ENCODE data around the gene CCDC78.
"Not testable (repeated sequence)": the region's sequence is repeated elsewhere in the genome, so short reads cannot be mapped to it uniquely, and the experiment has no call there.

CCDC78 gene

DNA sequence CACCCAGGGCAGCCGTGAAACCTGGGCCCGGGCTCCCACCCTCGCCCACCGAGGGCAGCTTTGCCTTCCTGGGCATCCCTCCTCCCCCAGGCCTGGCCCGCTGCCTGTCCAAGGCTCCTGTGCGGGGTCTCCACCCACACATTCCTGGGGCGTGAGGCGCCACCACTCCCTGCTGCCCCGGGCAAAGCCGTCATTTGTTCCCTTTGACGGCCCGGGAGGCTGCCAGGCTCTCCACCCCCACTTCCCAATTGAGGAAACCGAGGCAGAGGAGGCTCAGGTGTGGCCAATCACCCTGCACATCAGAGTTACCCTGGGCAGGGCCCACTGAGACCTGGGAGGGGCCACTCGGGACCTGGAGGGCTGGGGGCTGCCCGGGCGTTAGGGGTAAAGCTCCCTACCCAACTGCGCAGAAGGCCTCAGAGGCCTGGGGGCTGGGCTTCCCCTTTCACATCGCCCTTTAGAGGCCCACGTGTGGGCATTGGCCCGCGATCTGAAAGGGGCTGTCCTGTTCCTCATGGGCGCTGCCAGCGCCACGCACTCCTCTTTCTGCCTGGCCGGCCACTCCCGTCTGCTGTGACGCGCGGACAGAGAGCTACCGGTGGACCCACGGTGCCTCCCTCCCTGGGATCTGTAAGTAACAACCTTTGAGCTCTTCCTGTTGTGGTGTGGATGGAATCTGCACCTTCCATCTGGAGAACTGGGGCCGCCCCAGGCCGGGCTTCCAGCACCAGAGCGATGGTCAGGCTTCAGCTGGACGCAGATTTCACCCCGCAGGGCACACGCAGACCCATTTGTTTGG is 34.5 kb upstream of the CCDC78 start, which contains the start of gene MSLN:
MSLN (plus strand) TSS at position 190 of the 799 bp plus-strand sequence. CDS start 1,947 bp downstream, outside the sequence.
- DNase-seq, result no peak

DNA sequence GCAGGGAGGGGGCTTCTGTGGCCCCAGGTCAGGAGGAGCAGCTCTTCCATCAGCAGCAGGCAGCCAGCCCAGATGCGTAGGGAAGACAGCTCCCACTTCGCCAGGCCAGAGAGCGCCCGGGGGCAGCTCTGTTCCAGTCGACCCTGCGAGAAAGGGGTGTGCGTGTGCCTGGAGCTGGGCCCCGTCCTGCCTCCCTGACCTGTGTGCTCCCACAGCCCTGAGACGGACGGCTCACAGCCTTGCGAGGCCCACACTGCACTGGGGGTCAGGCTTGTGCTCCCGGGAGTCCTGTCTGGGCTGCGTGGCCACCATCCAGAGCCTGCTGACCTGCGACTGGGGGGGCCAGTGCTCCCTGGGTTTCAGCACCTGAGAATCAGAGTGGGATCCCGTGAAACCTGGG is 33.8 kb upstream of the CCDC78 start:
- no peak for DNase-seq

DNA sequence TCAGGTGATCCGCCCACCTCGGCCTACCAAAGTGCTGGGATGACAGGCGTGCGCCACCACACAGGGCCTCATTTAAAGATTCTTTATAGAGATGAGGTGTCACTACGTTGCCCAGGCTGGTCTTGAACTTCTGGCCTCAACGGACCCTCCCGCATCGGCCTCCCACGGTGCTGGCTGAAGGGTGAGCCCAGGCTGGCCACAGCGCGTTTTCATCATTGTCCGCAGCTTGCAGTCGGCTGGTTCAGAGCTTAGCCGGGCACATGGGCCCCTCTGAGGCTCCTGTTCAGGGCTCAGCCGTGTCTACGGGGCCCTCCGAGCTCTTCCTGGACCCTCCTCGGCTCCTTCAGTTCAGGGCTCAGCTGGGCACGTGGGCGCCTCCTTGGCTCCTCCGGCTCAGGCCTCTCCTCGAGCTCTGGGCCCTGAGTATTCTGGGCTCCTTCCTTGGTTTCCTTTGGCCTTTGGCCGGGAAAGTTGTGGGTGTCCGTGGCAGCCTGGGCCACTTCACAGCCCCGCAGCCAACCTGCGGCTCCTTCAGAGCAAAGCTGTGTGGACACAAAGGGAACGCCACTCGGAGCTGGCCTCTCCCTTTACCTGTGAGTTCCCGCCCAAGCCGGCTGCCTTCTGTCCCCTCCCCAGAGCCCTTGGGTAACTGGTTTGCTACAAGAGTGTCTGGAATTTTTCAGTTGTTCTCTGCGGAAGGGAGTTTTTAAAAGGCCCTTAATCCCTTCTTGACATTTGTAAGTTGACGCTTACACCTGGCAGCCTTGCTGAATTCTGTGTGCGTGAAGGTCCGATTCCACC is 33.1 kb upstream of the CCDC78 start:
- no peak for DNase-seq

DNA sequence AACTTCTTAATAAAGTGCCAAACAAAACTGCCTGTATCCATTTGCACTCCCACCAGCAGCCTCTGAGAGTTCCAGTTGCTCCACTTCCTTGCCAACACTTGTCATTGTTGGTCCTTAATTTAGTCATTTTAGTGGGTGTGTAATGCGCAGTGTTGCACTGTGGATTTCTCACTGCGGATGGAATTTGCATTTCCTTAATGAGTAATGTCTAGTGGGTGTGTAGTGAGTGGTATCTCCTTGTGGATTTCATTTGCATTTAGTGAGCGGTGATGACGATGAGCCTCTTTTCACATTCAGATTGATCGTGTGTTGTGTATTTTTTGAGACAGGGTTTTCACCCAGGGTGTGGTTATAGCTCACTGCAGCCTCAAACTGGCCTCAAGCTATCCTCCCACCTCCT is 30.2 kb upstream of the CCDC78 start:
- DNase-seq, result no peak

DNA sequence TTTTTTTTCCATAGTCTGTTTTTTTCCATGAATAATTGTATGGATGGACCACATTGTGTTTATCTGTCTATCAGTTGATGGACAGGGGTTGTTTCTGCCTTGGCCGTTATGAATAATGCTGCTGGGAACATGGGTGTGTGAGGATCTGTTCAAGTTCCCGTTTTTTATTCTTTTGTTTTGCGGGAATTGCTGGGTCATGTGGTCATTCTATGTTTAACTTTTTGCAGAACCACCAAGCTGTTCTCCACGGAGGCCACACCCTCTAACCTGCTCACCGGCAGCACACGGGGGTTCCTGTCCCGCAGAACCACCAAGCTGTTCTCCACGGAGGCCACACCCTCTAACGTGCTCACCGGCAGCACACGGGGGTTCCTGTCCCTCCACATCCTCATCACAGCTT is 28.4 kb upstream of the CCDC78 start:
- DNase-seq, result no peak

DNA sequence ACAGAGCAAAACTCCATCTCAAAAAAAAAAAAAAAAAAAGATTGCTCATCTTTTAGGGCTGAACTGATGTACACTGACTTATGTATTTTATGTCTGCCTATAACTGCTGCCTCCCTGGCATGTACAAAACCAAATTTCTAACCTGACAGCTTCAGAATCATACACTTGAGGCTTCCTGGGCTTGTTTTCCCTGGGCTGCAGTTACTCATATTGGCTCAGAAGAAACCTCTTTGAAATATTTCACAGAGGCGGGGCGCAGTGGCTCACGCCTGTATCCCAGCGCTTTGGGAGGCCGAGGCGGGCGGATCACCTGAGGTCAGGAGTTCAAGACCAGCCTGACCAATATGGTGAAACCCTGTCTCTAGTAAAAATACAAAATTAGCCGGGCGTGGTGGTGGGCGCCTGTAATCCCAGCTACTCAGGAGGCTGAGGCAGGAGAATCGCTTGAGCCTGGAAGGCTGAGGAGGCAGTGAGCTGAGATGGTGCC is 27.9 kb upstream of the CCDC78 start:
- not testable (repeated sequence) for DNase-seq

DNA sequence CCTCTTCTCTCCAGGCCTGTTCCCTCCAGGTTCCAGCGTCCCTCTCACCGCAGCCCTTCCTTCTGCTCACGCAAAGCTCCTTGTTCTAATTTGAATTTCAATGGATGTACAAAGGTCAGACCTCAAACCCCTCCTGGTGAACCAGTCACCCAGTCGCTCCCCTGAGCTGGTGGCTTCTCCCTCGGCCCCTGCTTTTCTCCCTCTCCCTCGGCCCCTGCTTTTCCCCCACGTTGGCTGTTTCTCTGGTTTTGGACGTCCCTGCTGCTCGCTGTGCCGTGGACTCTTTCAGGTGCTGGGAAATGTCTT is 25.7 kb upstream of the CCDC78 start:
- DNase-seq, result no peak

DNA sequence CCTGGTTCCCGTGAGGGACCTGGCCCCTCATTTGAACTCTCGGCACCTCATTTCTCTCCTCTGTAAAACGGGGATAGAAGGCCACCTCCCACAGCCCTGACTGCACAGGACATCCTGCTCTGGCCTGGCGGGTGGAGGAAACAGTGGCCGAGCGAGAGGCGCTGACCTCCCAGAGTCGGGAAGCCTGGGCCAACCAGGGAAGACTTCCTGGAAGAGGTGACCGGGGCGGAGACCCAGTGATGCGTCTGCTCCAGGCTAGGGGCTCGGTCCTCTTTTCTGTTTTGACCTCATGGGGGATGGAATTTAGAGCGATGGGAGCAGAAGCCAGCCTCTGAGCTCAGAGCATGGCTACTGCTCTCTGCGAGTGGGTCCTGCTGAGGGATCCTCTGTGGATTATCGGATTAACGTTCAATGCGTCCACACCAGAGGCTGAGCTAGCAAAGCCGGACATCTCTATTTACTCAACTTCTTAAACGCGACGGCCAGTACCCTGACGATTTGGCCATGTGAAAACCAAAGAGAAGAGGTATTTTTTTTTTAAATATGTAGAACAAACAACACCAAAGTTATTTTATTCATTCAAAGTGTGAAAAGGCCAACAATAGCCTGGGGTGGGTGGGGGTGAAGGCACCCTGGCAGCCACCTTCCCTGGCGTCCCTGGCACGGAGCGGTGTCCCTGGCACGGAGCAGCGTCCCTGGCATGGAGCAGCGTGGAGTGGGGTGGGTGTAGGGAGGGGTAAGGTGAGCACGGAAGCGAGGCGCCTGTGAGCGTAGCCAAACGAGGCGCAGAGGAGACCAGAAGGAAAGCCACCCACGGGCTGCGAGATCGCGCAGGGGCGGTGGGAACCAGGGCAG is 25.1 kb upstream of the CCDC78 start:
- DNase-seq, result no peak

DNA sequence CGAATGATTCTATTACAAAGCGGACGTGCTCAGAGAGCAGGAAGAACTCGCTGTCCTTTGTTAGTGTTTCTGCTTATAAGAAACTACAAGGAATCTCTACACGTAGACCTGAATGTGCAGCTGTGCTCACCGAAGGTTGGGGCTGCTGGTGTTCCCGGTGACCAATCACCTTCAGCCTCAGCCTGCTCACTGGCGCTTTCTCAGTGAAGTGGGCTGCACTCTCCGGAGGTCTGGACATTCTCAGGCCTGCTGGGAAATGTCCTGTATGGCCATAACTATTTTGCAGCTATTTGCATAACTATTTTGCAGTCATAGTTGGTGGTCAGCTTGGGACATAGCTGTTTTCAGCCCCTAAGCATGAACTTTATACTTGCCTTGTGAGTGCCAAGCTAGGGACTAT is 24.2 kb upstream of the CCDC78 start:
- DNase-seq, result no peak

DNA sequence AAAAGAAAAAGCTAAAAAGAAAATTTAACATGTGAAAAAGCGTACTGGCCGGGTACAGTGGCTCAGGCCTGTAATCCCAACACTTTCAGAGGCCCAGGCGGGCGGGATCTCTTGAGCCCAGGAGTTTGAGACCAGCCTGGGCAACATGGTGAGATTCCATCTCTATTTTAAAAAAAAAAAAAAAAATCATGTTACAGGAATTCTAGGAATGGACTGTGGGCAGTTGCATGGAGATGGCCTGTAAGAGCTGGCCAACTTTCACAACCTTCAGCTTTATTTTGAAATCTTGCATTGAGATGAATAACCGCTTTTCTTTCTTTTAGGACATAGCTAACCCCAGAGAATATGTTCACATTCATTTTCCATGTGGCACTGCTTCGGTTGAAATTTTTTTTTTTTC is 22.8 kb upstream of the CCDC78 start:
- DNase-seq, result no peak

DNA sequence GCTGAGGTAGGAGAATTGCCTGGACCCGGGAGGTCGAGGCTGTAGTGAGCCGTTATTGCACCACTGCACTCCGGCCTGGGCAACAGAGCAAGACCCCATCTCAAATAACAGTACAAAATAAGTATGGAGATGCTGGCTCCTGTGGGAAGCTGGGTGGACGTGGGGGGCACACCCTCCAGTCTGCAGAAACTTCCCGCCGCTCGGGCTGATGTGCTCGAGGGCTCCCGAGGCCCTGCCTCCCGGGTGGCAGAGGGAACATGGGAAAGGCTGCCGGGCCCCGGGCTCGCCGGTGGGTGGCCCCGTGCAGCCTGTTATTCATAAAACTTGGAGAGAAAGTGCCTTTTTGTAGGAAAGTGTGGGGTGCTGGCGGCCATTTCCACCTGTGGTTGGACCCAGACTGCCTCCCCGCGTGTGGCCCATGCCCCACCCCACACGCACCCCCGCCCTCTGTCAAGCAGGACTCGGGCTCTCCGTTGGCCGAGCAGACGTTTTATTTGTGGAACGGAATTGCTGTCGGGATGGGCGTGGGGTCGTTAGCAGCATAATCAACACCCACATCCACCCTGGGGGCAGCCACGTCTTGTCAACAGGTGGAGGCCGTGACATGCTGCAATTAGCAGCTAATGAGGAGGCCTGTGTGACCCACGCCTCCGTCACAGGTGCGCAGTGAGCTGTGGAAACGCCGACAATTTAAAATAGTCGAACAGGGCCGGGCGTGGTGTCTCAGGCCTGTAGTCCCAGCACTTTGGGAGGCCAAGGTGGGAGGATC is 21.9 kb upstream of the CCDC78 start:
- no peak for DNase-seq

DNA sequence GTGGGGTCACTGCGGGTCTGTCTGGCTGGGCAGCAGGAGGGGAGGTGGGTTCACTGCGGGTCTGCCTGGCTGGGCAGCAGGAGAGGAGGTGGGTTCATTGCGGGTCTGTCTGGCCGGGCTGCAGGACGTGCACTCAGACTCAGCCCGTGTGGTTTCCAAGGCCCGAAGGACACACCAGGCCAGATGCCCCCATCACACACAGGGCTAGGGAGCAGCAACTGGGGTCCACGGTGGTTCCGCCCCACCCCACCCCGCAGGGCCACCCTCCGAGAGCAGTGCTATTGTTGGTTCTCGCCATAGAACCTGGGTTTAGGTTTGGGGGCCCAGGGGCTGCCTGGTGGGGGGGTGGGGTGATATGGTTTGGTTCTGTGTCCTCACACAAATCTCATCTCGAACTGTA is 20.4 kb upstream of the CCDC78 start:
- no peak for DNase-seq

DNA sequence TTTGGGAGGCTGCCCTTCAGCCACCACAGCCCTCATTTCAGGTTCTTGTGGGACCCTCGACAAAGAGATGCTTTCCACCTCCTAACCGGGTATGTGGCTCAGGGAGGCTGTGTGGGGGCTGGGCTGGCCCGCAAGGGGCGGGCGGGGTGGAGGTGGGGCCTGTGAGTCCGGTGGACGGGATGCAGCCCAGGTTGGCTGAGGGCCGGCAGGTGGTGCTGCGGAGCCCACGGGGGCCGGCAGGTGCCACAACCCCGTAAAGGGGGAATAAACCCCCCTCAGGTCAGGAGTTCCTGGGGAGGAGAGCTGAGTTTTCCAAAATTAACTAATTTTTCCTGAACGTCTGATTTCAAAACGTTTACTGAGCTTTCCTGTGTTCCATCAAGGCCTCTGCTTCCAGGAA is 19.5 kb upstream of the CCDC78 start:
- DNase-seq, result no peak

DNA sequence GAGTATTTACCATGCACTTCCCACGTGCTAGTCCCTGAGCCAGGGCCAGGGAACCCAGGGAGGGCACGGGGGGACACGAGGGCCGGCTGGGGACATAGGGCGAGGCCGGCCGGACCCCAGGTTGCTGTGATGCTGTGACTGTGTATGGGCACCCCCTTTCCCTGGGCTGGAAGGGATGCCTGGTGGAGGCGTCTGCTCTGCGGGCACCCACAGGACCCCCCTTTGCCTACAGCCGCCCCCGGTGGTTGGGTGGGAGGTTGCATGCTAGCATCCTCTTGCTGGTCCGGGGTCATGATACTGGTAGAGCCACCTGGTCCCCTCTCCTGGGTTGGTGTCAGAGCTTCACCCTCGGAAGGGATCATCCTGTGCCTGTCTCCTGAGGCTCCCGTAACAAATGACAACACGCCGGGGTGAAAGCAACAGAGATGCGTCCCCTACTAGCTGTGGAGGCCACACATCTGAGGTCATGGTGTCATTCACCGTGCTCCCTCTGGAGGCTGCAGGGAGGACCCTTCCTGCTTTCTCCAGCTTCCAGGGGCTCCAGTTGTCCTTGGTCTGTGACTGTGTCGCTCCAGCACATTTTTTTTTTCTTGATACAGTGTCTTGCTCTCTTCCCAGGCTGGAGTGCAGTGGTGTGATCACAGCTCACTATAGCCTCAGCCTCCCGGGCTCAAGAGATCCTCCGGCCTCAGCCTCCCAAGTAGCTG is 17.7 kb upstream of the CCDC78 start:
- DNase-seq, result no peak

DNA sequence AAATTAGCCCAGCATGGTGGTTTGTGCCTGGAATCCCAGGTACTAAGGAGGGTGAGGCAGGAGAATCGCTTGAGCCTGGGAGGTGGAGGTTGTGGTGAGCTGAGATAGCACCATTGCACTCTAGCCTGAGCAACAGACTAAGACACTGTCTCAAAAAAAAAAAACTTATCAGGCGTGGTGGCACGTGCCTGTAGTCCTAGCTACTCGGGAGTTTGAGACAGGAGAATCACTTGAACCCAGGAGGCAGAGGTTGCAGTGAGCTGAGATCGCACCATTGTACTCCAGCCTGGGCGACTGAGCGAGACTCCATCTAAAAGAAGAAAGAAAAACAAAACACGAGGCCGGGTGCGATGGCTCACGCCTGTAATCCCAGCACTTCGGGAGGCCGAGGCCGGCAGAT is 16.7 kb upstream of the CCDC78 start:
- DNase-seq, result not testable (repeated sequence)

DNA sequence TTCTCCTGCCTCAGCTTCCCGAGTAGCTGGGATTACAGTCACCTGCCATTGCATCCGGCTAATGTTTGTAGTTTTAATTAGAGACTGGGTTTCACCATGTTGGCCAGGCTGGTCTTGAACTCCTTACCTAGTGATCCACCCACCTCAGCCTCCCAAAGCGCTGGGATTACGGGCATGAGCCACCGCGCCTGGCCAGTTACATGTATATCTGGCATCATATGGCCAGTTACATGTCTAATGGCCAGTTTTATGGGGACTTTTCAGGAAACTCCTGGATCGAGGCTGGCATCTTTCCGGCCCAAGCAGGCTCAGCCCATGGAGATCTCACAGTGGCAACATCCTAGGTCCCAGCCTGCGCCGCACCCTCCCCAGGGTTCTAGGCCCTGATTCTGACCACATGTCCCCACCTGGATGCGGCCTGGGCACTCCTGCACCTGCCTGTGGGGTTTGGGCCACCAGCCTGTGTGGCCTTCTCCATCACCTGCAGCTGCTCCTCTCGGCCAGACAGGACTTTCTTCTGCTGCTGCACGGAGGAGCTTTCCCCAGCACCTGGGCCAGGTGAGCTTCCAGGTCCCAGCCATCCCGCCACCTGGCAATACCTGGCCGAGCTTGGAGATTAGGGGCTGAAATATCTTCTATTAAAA is 15.9 kb upstream of the CCDC78 start:
- no peak for DNase-seq

DNA sequence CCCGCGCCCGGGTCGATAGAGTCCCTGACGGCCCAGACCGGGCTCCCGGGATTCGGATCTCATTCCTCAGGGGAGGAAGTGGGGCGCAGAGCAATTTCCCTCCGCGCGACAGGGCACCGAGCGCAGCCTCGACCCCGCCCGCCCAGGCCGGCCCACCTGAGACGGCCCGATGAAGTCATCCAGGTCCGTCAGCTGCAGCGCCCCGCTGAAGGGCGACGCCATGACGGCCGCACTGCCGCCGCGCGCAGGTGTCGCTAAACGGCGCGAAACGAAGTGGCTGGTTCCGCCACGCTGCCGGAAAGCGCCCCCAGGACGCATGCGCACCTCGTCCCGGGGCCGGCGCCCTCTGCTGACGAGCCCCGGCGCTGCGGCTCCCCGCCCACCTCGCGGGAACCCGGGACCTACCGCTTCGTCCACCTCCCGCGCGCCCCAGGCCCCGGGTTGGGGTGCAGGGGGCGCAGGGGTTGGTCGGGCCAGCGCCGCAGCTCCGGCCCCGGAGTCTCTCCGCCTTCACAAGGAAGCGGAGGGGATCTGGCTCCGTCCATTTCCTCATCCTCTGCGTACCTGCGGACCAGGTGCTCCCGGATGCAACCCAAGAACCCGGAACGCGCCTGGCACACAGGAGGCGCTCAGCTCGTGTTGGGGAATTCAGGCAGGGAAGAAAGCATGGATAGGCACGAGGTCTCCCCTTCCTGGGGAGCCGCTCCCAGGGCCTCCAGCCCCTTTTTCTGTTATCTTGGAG is 14.7 kb upstream of the CCDC78 start, which contains the start of gene CIAO3:
CIAO3 (minus strand) TSS at position 234 of the 742 bp plus-strand sequence; CDS start at position 222, 12 bp downstream.
- peak; percentile 91 to 95 for DNase-seq

DNA sequence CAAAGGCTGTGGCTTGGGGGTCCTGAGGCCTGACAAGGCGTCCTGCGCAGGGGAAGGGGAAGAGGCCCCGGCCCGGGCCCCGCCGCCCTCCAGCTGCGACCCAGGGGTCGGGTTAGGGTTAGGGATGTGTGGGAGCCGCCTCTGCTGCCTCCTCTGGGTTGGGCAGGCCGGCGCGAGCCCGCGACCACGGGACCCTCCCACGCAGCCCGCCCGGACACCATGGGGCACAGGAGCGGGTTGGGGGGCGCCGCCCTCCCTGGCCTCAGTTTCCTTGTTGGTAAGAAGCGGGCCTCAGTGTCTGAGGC is 14.2 kb upstream of the CCDC78 start:
- no peak for DNase-seq

DNA sequence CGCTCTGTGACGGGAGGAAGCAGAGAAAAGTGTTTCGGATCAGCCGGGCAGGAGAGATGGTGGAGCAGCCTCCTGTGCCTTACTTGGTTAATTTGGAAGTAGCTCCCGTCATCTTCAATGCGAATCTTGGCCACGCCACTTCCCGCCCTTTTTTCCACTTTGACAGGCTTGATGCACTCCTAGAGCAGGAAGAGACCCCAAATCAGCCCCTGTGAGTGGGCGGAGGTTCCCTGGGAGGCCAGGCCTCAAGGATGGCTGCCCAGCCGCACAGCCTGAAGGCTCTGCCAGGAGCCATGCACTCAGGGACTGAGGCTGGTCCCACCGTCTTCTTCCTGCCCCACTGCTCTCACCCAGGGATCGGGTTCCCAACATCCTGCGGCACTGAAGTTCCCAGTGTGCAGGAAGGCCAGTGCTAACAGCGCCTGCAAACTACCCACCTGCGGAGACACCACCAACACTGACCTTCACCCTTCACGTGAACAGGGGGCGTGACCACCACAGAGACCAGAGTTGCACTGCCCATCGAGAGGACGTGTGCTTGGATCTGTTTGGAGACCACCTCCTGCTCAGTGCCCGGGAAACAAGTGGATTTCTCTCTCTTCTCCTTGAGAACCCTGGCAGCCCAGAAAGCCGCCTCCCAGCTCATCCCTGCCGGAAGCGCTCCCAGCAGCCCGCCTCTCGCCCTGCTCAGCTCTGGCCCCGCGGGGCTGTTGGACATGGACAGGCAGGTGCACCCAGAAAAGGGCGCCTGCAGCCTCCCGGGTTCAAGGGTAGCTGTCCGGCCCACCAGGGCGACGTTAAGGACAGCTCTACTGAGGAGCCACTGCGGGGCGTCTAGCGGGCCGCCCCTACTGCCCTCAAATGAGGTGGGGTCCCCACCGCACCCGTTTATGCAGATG is 13.6 kb upstream of the CCDC78 start:
- DNase-seq, result no peak
